Fibroblast of lung (primary cell): ENCODE data around the gene LGI1.

Experiments used
- CTCF ChIP-seq, 2 donors: IDR thresholded peaks in 1 of 2; conservative IDR thresholded peaks in 1 of 2; 1 replicate in 1 of 2; 2 replicates in 1 of 2; pipeline ENCODE4 v1.5.1; 2011 to 2012; ENCODE audit warnings: low read length in 2 of 2, control low read depth in 1 of 2, inconsistent platforms in 1 of 2, low read depth in 1 of 2, mild to moderate bottlenecking in 1 of 2
- EZH2 ChIP-seq: IDR thresholded peaks from 2 replicates; pipeline ENCODE4 v1.5.1; 2012; ENCODE audit warnings: low read length, control low read depth, mild to moderate bottlenecking; ENCODE audit errors: missing control alignments

DNA sequence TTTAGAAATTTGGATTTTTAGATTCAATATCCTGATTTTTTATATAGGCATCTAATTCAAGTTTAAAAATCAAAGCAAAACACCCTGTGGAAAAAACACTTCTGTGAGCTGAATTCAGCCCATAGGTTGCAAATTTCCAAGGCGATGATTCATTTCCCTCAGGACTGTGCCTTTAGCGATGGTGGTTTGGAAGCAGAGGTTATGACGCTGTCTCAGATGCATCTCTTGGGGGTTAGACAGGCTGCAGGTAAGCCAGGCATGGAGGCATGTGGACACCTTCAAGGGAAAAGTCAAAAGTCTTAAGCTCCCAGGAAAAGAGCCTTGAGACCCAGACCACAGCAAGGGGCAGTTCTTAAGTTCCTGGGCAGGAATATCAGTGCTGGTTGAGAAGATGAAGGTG lies 45.8 kb upstream of the LGI1 start:
- TF ChIP-seq EZH2 (no peak), CTCF (conservative IDR thresholded peaks at IDR 0.05 in 1 of 2, IDR thresholded peaks at IDR 0.05 in 1 of 2; ENCODE audit: low read depth in 1 of 2, low read length in 2 of 2) (no peak)
